OCI-LY3 (cell line): ENCODE results near the gene RSKR.

ENCODE experiments used
- EZH2phosphoT487 ChIP-seq: fragments of 200-600 bp; shearing (Covaris generic); IDR thresholded peaks from 2 replicates; pipeline ENCODE4 v1.6.1; 2018; ENCODE audit warnings: antibody characterized with exemption, mixed run types, low read depth
- TF ChIP-seq, protein P1 (sequence below): fragments of 200-600, 300-600 bp; sonication (generic); IDR thresholded peaks from 2 replicates; pipeline ENCODE4 v1.5.1; 2014; ENCODE audit warnings: antibody characterized with exemption, low read length, low read depth

DNA sequence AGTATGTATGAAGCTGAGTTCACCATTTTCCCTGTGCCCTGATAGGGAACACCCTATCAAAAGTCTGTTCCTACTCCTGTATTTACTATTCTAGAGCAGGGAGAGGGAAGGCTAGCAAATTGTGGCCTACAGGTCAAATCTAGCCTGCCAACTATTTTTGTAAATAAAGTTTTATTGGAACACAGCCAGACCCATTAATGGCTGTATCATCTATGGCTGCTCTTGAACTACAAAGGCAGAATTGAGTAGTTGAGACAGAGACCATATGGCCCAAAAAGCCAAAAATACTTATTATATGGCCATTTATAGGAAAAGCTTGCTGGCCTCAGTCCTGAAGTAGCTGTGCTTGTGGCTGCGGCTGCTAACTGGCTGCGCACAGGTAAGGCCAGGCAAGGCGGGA is 33.0 kb downstream of the RSKR start:
- TF ChIP-seq, protein P1, sequence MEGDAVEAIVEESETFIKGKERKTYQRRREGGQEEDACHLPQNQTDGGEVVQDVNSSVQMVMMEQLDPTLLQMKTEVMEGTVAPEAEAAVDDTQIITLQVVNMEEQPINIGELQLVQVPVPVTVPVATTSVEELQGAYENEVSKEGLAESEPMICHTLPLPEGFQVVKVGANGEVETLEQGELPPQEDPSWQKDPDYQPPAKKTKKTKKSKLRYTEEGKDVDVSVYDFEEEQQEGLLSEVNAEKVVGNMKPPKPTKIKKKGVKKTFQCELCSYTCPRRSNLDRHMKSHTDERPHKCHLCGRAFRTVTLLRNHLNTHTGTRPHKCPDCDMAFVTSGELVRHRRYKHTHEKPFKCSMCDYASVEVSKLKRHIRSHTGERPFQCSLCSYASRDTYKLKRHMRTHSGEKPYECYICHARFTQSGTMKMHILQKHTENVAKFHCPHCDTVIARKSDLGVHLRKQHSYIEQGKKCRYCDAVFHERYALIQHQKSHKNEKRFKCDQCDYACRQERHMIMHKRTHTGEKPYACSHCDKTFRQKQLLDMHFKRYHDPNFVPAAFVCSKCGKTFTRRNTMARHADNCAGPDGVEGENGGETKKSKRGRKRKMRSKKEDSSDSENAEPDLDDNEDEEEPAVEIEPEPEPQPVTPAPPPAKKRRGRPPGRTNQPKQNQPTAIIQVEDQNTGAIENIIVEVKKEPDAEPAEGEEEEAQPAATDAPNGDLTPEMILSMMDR = no peak
- TF ChIP-seq EZH2phosphoT487 = no peak
